Measurements from ENCODE around the gene VEGFD. TPM values are rescaled to one million over a fixed set of nuclear protein-coding genes. Genes with fewer than 3 reads are reported as not detected.

The VEGFD gene
- total and polyA plus RNA-seq, 11 donors = 0.51 to 20.3 (median 3.6) TPM

DNA sequence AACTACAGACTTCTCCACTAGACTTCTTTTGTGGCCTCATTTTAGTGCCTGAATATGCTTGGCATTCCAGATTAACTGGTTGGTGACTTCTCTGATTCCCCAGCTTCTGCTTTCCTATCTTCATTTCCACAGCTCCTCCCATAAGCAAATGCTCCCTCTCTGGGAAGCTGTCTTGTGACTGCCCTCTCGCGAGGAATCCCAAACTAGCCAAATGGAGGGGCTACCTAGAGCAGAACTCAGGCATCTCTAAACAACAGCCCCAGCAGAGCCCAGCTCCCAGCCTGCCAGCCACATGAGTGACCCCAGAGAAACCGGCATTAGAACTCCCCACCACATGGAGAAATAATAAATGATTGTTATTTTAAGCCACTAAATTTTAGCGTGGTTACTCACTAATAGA is 7.6 kb upstream of the VEGFD start:
- TF ChIP-seq, protein P1, sequence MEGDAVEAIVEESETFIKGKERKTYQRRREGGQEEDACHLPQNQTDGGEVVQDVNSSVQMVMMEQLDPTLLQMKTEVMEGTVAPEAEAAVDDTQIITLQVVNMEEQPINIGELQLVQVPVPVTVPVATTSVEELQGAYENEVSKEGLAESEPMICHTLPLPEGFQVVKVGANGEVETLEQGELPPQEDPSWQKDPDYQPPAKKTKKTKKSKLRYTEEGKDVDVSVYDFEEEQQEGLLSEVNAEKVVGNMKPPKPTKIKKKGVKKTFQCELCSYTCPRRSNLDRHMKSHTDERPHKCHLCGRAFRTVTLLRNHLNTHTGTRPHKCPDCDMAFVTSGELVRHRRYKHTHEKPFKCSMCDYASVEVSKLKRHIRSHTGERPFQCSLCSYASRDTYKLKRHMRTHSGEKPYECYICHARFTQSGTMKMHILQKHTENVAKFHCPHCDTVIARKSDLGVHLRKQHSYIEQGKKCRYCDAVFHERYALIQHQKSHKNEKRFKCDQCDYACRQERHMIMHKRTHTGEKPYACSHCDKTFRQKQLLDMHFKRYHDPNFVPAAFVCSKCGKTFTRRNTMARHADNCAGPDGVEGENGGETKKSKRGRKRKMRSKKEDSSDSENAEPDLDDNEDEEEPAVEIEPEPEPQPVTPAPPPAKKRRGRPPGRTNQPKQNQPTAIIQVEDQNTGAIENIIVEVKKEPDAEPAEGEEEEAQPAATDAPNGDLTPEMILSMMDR (IDR thresholded peaks at IDR 0.05) = no peak
- TF ChIP-seq POLR2A (IDR thresholded peaks at IDR 0.05) = no peak
- ATAC-seq (no peak), DNase-seq (no peak)
- Histone ChIP-seq H3K27me3 (peaks cover 0 to 11% (median 0%) of the 10 kb centered on the region in 9 donors), H3K4me1 (peaks cover 0 to 9% (median 0%) of the 10 kb centered on the region in 12 donors), H3K9me3 (no peaks in the 10 kb centered on the region), H3K4me3 (no peak overlapping the region), H3K36me3 (peaks cover 0 to 12% (median 2%) of the 10 kb centered on the region in 9 donors), H3K27ac (no peak overlapping the region)
- WGBS, 4 donors = 62 to 75% (median 72%) methylated on average over 4 of the region's 4 CpGs
- intact Hi-C loops (cut with DNase I) = no loop called here

DNA sequence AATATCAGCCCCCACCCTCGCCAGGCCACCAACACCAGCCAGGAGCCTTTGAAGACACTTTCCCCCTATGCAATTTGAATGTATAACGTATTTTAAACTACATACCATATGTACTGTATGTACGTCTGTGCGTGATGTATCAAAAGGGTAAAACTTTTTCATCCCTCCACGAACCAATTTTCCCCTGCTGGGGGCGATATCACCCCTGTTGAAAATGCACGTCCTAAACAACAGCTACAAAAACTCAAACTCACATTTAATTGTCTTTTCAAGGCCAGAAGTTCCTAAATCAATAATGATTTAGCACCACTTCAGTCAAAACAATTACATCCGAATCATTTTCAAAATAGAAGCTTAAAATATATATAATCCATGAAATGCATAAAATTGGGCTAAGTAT is 1.4 kb downstream of the VEGFD start:
- intact Hi-C loops (cut with DNase I) = loop anchor here in 1 of 10 donors (10.0 kb wide), 1 partner anchor 82 kb away; no protein-coding TSS in a partner anchor
- Histone ChIP-seq H3K27ac (no peak overlapping the region), H3K27me3 (peaks cover 0 to 8% (median 0%) of the 10 kb centered on the region in 9 donors), H3K9me3 (no peaks in the 10 kb centered on the region), H3K4me1 (no peaks in the 10 kb centered on the region), H3K36me3 (peaks cover 0 to 4% (median 0%) of the 10 kb centered on the region in 9 donors), H3K4me3 (peak overlapping the region in 4 of 12 donors; percentile 10 to 32 (median 30))
- DNase-seq (no peak), ATAC-seq (no peak)
- TF ChIP-seq, protein P1 (IDR thresholded peaks at IDR 0.05) = peak in 4 of 12 donors; percentile 5 to 18 (median 10)
- no peak for TF ChIP-seq POLR2A (IDR thresholded peaks at IDR 0.05)
- 52 to 91% (median 74%) methylated on average over 8 of the region's 8 CpGs for WGBS, 4 donors

DNA sequence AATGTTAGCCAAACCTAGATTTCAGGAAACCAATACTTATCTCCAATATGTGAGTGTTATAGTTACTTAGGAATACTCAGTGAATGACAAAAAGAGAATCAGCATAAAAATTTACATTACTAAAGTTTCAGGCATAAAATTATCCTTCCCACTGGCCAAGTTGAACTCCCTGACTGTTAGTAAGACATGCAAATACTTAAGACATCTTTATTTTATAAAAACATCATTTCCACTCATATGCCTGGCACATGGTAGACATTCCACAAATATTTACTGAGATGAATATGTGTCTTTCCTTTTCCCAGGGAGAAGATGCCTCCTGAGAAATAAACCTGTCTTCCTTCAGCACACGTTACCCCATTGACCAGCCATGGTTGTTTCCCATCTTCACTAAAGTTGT is 7.3 kb downstream of the VEGFD start:
- Histone ChIP-seq H3K36me3 (peaks cover 0 to 3% (median 0%) of the 10 kb centered on the region in 9 donors), H3K27me3 (peaks cover 0 to 8% (median 0%) of the 10 kb centered on the region in 9 donors), H3K4me3 (no peak overlapping the region), H3K4me1 (no peaks in the 10 kb centered on the region), H3K27ac (no peak overlapping the region), H3K9me3 (no peaks in the 10 kb centered on the region)
- DNase-seq (no peak), ATAC-seq (no peak)
- intact Hi-C loops (cut with DNase I) = no loop called here
- 72 to 100% (median 91%) methylated on average over 1 of the region's 1 CpG for WGBS, 4 donors
- no peak for TF ChIP-seq POLR2A (IDR thresholded peaks at IDR 0.05)

DNA sequence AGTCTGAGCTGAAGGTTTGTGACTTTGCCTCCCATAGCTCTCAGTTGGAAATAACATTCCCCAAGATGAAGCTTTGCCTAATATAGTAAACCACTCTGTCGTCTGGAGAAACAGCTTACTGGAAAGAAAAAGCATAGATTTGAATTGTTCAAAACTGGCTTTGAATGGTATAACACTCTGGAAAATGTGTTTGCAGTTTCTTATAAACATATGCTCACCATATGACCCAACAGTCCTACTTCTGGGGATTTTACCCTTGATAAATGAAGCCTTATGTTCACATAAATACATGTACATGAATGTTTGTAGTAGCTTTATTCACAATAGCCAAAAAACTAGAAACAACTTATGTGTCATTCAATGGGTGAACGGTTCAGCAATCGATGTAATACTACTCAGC is 10.2 kb downstream of the VEGFD start:
- intact Hi-C loops (cut with DNase I) = no loop called here
- ATAC-seq = no peak

More for the DNA sequence above, 10.2 kb downstream of the VEGFD start:
- H3K27me3 ChIP-seq = peaks cover 0 to 8% (median 0%) of the 10 kb centered on the region in 9 donors
- 61 to 89% (median 74%) methylated on average over 3 of the region's 3 CpGs for WGBS, 4 donors
- no peaks in the 10 kb centered on the region for H3K9me3 ChIP-seq
- H3K27ac ChIP-seq = no peak overlapping the region
- H3K4me3 ChIP-seq = no peak overlapping the region
- TF ChIP-seq, protein P1 (IDR thresholded peaks at IDR 0.05) = no peak
- no peak for TF ChIP-seq POLR2A (IDR thresholded peaks at IDR 0.05)
- DNase-seq = no peak
- H3K36me3 ChIP-seq = no peaks in the 10 kb centered on the region
- no peaks in the 10 kb centered on the region for H3K4me1 ChIP-seq

All from heart left ventricle (tissue), 16 donors.